Mesenteric fat pad (tissue), 1 donor: ENCODE measurements around the gene TAF9. TPM values are rescaled to one million over a fixed set of nuclear protein-coding genes. Genes with fewer than 3 reads are reported as not detected.
"Not testable (repeated sequence)": the region's sequence is repeated elsewhere in the genome, so short reads cannot be mapped to it uniquely, and the experiment has no call there.

ENCODE experiments used
- DNase-seq: peaks from one replicate; pipeline ENCODE4 v3.0.0-alpha.2; 2020; ENCODE audit warnings: low spot score
- long read RNA-seq: library from polyadenylated mRNA; unstranded; transcript quantifications from one replicate; pipeline ENCODE4 v2.0.0, GENCODE V29; 2020
- total RNA-seq: library from RNA; stranded (reverse); fragmentation: NEBNext Ultra II Directional; extraction: Animal tissue kit (Norgen Biotek cat#: 25700); gene quantifications from one replicate; pipeline ENCODE4 v1.2.1, GENCODE V29; 2021
- donor health status: DM: yes; HTN: yes; CAD: no.

TAF9 gene
- 62.1 TPM for total RNA-seq
- long read RNA-seq, transcript TAF9-201 (3 exons, 1,283 nt) = major isoform, 136 of 155 reads
- long read RNA-seq, transcript TAF9-205 (2 exons, 1,331 nt) = minor isoform, 8 of 155 reads
- long read RNA-seq, partial matches to known transcripts = 0 of 155 reads
- long read RNA-seq, other reads (novel, unspliced or antisense) = 6 of 155 reads

- peak; percentile 97 for DNase-seq
Observed at GRCh38 chr5:69369340-69370121, at the start of gene TAF9, which contains the start of the genes AK6 and RAD17. Gene TAF9 (minus strand): TSS chr5:69369520. CDS start chr5:69365737, 3,783 bp downstream. Gene AK6 (minus strand): TSS chr5:69369520. CDS start chr5:69369490, 30 bp downstream. Gene RAD17 (plus strand): TSS chr5:69369818. CDS start chr5:69372209, 2,391 bp downstream.

DNA sequence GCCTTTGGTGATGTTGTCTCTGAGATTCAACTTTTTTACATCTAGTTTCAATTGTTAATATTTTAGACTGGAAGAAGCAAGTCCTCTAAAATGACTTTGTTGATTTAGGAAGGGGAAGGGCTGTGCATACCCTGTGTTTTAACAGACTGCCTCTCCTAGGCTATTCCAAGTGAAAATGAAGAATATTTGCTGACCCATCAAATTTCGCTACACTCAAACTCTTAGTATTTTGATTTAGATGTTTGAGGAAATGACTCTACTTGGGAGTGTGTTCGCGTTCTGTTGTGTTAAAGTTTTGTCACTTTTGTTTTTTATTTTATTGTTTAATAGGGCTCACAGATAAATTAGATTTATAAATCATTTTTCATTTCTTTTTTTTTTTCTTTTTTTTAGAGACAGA, 49.2 kb upstream of the TAF9 start:
- no peak for DNase-seq

DNA sequence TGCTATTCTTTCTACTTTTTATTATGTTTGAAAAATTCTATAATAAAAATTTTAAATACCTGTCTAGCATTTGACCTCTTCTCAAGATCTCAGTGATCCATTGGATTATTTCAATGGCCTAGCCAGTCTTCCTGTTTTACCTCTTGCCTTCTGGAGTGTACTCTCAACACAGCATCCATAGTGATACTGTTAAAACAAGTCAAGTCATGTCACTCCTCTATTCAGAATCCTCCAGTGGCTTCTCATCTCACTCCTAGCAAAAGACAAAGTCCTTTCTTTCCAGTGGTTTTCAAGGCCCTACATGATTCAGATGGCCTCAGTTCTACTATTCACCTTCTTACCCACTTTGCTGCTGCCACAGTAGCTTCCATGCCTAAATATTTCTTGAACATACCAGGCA, 47.4 kb upstream of the TAF9 start:
- no peak for DNase-seq

- DNase-seq = no peak
Observed at GRCh38 chr5:69416180-69416579, 46.9 kb upstream of the TAF9 start.

DNA sequence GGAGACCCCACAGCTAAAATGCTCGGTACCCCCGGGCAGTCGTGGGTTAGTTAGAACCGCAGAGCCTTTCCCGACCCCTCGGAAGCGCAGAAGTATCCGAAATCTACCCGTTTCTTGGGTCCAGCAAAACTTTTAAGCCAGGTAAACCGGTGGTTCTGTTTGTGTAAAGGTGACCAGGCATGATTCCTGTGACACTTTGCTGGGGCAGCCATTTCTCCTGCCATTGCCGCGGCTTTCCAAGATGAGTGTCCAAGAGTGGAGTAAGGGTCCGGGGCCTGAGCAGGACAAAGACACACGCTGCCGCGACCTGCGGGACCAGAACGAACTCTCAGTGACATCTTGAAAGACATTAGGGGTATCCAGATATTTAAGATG, 46.3 kb upstream of the TAF9 start:
- DNase-seq = no peak

GRCh38 chr5:69414885-69415583, 45.7 kb upstream of the TAF9 start, which contains the start of gene MARVELD2:
Gene MARVELD2 (plus strand): TSS chr5:69415116. CDS start chr5:69419386, 4,270 bp downstream.
- peak; percentile 93 for DNase-seq

GRCh38 chr5:69404659-69405330, 35.5 kb upstream of the TAF9 start:
- DNase-seq = no peak

DNA sequence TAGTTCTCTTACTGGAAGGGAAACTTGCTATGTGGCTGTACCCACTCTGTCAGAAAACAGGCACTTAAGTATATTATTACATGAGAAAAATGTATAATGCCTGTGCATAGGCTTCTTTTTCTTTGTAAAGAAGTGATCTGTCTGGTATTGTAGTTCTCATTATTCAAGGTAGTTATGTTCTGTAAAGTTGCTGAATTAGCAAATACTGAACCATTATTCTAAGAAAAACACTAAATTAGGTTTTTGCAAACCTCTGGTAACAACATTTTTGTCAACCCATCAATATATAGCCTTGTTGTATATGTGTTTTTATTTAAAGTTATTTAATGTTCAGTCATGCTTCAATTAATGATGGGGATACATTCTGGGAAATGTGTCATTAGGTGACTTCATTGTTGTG, 9.1 kb upstream of the TAF9 start:
- DNase-seq = no peak

DNA sequence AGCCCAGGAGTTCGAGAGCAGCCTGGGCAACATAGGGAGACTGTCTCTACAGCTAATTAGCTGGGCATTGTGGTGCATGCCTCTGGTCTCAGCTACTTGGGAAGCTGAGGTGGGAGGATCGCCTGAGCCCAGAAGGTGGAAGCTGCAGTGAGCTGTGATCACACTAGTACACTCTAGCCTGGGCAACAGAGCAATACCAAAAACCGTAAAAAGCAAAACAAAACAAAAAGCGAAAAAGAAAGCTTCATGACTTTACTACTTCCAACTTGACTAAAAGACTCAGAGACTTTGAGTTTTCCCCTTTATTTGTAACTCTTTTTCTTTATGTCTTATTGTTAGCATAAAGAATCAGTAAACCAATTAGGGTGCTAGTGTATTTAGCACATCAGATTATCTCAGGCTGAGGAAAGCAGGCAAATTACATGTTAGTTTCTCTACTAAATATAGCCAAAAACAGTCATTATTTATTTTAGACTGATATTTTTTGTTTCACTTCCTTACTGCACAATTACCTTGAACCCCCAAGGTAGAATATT, 5.7 kb upstream of the TAF9 start:
- DNase-seq = no peak

- DNase-seq = no peak
Observed at GRCh38 chr5:69372394-69372793, 3.1 kb upstream of the TAF9 start.

- not testable (repeated sequence) for DNase-seq
Observed at GRCh38 chr5:69370335-69370734, 1.0 kb upstream of the TAF9 start.

DNA sequence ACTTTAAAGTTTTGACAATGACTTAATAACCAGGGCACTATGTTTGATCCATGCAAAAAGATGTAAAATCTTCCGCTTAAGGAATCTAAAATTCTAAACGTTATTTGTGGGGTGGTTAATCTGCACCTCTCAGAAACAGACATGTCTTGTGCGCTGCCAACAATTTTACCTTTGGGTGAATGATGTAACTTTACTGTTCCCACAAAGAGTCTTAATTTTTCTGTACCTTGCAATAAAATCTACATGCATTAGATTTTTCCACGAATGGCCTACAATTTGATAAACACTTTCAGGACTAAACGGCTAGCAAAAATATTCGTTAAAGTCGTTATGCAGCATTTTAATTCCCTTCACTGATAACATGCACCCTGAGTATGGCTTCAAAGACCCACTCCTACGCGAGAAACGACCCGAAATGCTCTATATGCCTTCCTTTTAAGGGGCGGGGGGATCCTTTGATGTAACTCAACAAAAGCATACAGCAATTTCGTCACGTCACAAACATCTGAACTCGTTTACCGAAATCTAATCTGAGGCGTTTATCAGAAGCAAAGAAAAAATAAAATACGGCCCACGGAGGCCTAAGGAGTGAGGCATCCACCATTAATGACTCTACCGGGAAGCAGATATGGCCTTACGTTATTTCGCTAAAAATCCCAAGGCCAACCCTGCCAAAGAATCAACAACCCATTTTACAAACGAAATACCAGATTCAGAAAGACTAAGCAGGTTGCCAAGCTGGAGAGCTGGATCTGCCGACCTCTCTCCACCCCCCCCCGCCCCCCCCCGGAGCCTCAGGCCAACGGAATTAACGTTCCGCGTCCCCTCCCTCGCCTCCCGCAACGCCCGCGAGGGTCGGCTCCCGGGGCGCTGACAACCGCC, 621 bp downstream of the TAF9 start:
- no peak for DNase-seq

GRCh38 chr5:69367697-69368279, 1.5 kb downstream of the TAF9 start:
- no peak for DNase-seq

GRCh38 chr5:69364850-69365249, 4.5 kb downstream of the TAF9 start:
- no peak for DNase-seq

GRCh38 chr5:69364414-69364813, 4.9 kb downstream of the TAF9 start:
- DNase-seq = no peak

DNA sequence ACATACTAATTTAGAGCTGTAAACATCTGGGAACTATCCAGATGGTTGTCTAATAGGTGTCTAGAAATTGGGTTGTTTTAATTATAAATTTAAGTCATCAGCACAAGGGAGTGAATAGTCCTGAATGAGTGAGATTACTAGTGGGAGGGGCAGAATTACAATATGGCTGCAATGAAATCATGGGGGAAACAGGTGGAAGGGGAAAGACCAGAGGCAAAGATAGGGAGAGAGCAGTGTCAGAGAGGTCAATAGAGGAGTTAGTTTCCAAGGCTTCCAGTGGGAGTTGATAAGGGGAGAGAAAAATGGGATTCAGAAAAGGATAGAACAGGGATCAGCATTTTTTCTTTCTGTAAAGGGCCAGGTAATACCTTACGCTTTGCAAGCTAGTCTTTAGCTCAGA, 8.9 kb downstream of the TAF9 start:
- DNase-seq = no peak

DNA sequence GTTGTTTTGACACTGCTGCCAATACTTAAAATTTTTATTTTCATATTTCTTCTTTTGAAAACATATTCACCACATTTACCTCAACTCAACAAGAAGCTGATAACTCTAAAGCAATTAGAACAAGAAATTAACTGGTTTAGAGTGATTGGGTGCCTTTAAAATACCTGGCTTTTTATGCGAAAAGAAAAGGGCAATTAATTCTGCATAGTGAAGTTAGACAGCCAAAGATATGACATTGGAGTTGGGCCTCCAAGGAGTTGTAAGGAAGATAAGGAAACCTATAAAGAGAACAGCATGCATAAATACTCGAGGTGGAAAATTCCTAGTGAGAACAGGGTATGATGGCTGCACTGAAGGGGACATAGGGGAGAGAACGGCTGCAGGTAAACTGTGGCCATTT, 9.6 kb downstream of the TAF9 start:
- no peak for DNase-seq

GRCh38 chr5:69350664-69351063, 18.7 kb downstream of the TAF9 start:
- DNase-seq = no peak

DNA sequence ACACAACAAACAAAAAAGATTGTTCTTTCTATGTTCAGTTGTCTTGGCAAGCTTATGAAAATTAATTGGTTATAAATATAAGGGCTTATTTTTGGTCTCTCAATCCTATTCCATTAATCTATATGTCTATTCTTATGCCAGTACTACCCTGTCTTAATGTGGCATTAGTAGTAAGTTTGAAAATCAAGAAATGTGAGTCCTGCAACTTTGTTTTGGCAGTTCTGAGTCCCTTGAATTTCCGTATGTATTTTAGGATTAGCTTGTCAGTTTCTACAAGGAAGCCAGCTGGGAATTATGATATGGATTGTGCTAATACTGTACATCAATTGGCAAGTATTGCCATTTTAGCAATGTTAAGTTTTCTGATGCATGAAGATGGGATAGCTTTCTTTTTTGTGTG, 26.2 kb downstream of the TAF9 start:
- no peak for DNase-seq
